RWPE2 (cell line): ENCODE measurements around the gene APOA4.

Experiments used
- ATAC-seq: fragments of 200-7000 bp; cut with Tn5 transposase; 3 replicates; pipeline ENCODE4 v1.9.1; 2021; ENCODE audit warnings: low read depth
- DNase-seq: peaks from one replicate; pipeline ENCODE4 v3.0.0-alpha.2; 2020; ENCODE audit warnings: low spot score
- H3K27ac ChIP-seq: fragments of 450-650 bp; 2 replicates; pipeline ENCODE4 v1.5.1; 2017; ENCODE audit warnings: mild to moderate bottlenecking; ENCODE audit not compliant: poor library complexity, severe bottlenecking
- H3K27me3 ChIP-seq: fragments of 250-450 bp; sonication (Bioruptor Pico); 2 replicates; pipeline ENCODE4 v1.5.1; 2021; ENCODE audit warnings: mild to moderate bottlenecking, moderate library complexity; ENCODE audit not compliant: insufficient read depth, poor library complexity, severe bottlenecking
- H3K36me3 ChIP-seq: fragments of 250-450 bp; sonication (Bioruptor Pico); 2 replicates; pipeline ENCODE4 v1.5.1; 2020; ENCODE audit warnings: low read depth, mild to moderate bottlenecking, moderate library complexity
- H3K4me1 ChIP-seq: fragments of 250-450 bp; sonication (Bioruptor Pico); 2 replicates; pipeline ENCODE4 v1.5.1; 2021; ENCODE audit warnings: mild to moderate bottlenecking, moderate library complexity; ENCODE audit not compliant: insufficient read depth, poor library complexity, severe bottlenecking
- H3K4me3 ChIP-seq: fragments of 250-450 bp; sonication (Bioruptor Pico); 2 replicates; pipeline ENCODE4 v1.5.1; 2021; ENCODE audit warnings: mild to moderate bottlenecking, moderate library complexity; ENCODE audit not compliant: severe bottlenecking
- H3K9me3 ChIP-seq: fragments of 250-450 bp; sonication (Bioruptor Pico); 2 replicates; pipeline ENCODE4 v1.5.1; 2021; ENCODE audit warnings: mild to moderate bottlenecking, moderate library complexity; ENCODE audit not compliant: severe bottlenecking
- TF ChIP-seq, protein P1 (sequence below): fragments of 450-650 bp; IDR thresholded peaks from one replicate; pipeline ENCODE4 v1.5.1; 2017; ENCODE audit warnings: mild to moderate bottlenecking, moderate library complexity; ENCODE audit not compliant: poor library complexity, severe bottlenecking

The APOA4 gene

DNA sequence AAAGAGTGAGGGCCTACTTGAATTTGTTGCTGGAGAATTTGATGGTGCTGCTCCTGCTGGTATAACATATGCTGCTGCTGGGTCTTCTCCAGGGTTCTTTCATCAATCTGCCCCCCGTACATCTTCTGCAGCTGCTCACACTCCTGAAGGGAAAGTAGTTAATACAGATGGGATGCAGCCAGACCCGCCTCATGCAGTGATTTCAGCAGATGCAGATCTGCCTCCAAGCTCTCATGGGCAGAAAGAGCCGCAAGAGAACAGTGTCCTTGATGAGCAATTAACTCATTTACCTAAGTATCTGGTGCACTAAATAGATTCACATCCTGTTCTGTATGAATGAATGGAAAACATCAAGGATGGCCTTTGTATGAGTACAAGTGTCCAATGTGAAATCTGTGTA, 39.1 kb upstream of the APOA4 start:
- no peak for DNase-seq
- Histone ChIP-seq H3K4me1 (peaks cover 7% of the 10 kb centered on the region), H3K27me3 (no peaks in the 10 kb centered on the region), H3K36me3 (peaks cover 26% of the 10 kb centered on the region), H3K9me3 (no peaks in the 10 kb centered on the region), H3K27ac (peak overlapping the region; percentile 54), H3K4me3 (no peak overlapping the region)
- ATAC-seq: no peak
- TF ChIP-seq, protein P1, sequence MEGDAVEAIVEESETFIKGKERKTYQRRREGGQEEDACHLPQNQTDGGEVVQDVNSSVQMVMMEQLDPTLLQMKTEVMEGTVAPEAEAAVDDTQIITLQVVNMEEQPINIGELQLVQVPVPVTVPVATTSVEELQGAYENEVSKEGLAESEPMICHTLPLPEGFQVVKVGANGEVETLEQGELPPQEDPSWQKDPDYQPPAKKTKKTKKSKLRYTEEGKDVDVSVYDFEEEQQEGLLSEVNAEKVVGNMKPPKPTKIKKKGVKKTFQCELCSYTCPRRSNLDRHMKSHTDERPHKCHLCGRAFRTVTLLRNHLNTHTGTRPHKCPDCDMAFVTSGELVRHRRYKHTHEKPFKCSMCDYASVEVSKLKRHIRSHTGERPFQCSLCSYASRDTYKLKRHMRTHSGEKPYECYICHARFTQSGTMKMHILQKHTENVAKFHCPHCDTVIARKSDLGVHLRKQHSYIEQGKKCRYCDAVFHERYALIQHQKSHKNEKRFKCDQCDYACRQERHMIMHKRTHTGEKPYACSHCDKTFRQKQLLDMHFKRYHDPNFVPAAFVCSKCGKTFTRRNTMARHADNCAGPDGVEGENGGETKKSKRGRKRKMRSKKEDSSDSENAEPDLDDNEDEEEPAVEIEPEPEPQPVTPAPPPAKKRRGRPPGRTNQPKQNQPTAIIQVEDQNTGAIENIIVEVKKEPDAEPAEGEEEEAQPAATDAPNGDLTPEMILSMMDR: no peak

DNA sequence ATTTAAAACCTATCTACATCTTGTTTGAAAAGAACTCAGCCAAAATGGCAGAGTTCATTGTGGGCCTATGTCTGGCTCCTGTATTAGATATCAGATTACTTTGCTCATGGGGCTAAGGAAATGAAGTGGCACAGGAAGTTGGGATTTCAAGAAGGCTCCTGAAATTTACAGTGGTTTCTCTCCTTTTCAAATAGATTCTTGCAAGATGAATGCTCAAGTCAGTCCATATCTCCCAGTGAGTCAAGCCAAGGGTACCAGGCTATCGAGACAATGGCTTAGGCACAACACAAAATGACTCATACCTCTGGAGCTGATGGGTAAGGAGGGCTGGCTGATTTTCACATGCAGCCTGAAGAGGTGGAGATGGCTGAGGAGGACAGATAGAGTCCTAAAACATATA, 38.4 kb upstream of the APOA4 start:
- H3K27me3 ChIP-seq: no peaks in the 10 kb centered on the region
- no peaks in the 10 kb centered on the region for H3K9me3 ChIP-seq
- peaks cover 20% of the 10 kb centered on the region for H3K36me3 ChIP-seq
- H3K4me3 ChIP-seq: no peak overlapping the region
- H3K4me1 ChIP-seq: peaks cover 7% of the 10 kb centered on the region
- DNase-seq: no peak
- H3K27ac ChIP-seq: peak overlapping the region; percentile 54
- TF ChIP-seq, protein P1: no peak
- peak; percentile 73; the same call in 2 of the 3 replicates for ATAC-seq

DNA sequence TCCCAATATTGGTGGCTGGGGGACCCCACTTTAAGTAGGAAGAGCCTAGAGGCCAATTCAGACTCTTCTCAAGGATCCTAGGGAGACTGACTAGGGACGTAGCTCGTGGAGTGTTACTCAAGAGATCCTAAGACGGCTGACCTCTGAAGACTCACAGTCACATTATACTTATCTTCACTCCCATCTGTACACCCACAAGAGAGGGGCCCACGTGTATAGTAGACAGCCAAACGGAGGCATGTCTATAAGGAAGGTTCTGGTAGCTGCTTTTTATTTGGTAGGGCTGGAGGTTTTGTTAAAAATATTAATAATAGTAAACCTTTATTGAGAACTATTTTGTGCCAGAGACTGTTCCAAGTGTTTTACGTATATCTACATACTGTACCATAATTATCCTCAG, 37.2 kb upstream of the APOA4 start:
- H3K27me3 ChIP-seq: no peaks in the 10 kb centered on the region
- H3K4me1 ChIP-seq: peaks cover 7% of the 10 kb centered on the region
- no peak for ATAC-seq
- H3K4me3 ChIP-seq: no peak overlapping the region
- no peak overlapping the region for H3K27ac ChIP-seq
- TF ChIP-seq, protein P1: no peak
- peaks cover 20% of the 10 kb centered on the region for H3K36me3 ChIP-seq
- no peaks in the 10 kb centered on the region for H3K9me3 ChIP-seq
- no peak for DNase-seq

DNA sequence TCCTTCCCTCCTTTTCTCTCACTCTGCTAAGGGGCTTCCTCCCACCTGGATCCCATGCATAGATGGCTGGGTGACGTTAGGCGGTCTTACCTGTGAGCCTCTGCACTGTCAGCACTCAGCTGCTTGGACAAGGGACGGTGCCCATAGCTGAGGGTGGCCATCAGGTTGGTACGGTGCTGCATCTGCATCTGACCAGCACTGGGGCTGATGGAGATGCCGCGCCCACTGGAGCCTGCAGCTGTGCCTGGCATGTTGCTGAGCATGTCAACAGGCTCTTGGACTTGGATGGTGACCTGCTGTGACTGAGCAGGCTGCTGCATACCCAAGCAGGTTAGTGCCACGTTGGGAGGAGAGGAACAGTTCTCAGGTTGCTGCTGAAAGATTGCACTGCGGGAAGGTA, 36.1 kb upstream of the APOA4 start:
- no peak for DNase-seq
- Histone ChIP-seq H3K27me3 (no peaks in the 10 kb centered on the region), H3K4me3 (no peak overlapping the region), H3K9me3 (no peaks in the 10 kb centered on the region), H3K36me3 (peaks cover 20% of the 10 kb centered on the region), H3K4me1 (peaks cover 10% of the 10 kb centered on the region), H3K27ac (no peak overlapping the region)
- ATAC-seq: no peak
- TF ChIP-seq, protein P1: no peak

DNA sequence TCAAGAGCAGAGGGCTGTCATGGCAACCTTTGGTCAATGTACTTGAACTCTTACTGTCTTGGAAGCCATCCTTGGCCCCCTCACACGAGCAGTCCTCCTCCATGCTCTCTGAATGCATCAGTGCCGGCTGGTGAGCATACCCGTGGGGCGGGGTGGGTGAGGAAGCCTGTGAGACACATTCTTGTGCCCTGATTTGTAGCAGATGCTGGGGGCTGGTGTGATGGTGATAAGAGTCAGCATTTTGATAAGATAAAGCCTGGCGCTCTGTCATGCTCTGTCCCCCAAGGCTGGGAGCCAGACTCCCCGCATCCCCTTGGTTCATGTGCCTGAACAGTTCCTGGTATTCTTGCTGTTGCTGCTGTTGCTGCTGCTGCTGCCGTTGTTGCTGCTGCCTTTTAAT, 34.8 kb upstream of the APOA4 start:
- ATAC-seq (no peak), DNase-seq (no peak)
- no peaks in the 10 kb centered on the region for H3K9me3 ChIP-seq
- H3K36me3 ChIP-seq: peaks cover 20% of the 10 kb centered on the region
- peaks cover 22% of the 10 kb centered on the region for H3K4me1 ChIP-seq
- no peaks in the 10 kb centered on the region for H3K27me3 ChIP-seq
- H3K4me3 ChIP-seq: no peak overlapping the region
- H3K27ac ChIP-seq: no peak overlapping the region
- TF ChIP-seq, protein P1: no peak
